Measurements from ENCODE around the gene CTXND2. TPM values are rescaled to one million over a fixed set of nuclear protein-coding genes. Genes with fewer than 3 reads are reported as not detected.
"Not testable (repeated sequence)": the region's sequence is repeated elsewhere in the genome, so short reads cannot be mapped to it uniquely, and the experiment has no call there.

Gene CTXND2
- total RNA-seq, 1 donor from 2014 or later, result not detected

- DNase-seq (ENCODE audit: low read depth), result no peak
- TF ChIP-seq, protein P1, sequence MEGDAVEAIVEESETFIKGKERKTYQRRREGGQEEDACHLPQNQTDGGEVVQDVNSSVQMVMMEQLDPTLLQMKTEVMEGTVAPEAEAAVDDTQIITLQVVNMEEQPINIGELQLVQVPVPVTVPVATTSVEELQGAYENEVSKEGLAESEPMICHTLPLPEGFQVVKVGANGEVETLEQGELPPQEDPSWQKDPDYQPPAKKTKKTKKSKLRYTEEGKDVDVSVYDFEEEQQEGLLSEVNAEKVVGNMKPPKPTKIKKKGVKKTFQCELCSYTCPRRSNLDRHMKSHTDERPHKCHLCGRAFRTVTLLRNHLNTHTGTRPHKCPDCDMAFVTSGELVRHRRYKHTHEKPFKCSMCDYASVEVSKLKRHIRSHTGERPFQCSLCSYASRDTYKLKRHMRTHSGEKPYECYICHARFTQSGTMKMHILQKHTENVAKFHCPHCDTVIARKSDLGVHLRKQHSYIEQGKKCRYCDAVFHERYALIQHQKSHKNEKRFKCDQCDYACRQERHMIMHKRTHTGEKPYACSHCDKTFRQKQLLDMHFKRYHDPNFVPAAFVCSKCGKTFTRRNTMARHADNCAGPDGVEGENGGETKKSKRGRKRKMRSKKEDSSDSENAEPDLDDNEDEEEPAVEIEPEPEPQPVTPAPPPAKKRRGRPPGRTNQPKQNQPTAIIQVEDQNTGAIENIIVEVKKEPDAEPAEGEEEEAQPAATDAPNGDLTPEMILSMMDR (IDR thresholded peaks at IDR 0.05; ENCODE audit: insufficient read depth, low read length, severe bottlenecking), result no peak
- H3K27me3 ChIP-seq (ENCODE audit: control insufficient read depth, insufficient read depth, low read length), result no peaks in the 10 kb centered on the region
- FAIRE-seq, result no peak
- no peak overlapping the region for H3K4me3 ChIP-seq (ENCODE audit: low read depth, low read length)
- no peaks in the 10 kb centered on the region for H3K36me3 ChIP-seq (ENCODE audit: control insufficient read depth, insufficient read depth, low read length)
Observed at GRCh38 chr1:150917387-150917786, 30.5 kb downstream of the CTXND2 start.

- Histone ChIP-seq H3K27me3 (ENCODE audit: control insufficient read depth, insufficient read depth, low read length) (no peaks in the 10 kb centered on the region), H3K4me3 (ENCODE audit: low read depth, low read length) (no peak overlapping the region), H3K36me3 (ENCODE audit: control insufficient read depth, insufficient read depth, low read length) (no peaks in the 10 kb centered on the region)
- no peak for FAIRE-seq
- peak; percentile 95 for DNase-seq (ENCODE audit: low read depth)
- TF ChIP-seq, protein P1 (IDR thresholded peaks at IDR 0.05; ENCODE audit: insufficient read depth, low read length, severe bottlenecking), result peak; percentile 74
Observed at GRCh38 chr1:150922519-150922975, 35.6 kb downstream of the CTXND2 start.

- Histone ChIP-seq H3K27me3 (ENCODE audit: control insufficient read depth, insufficient read depth, low read length) (no peaks in the 10 kb centered on the region), H3K4me3 (ENCODE audit: low read depth, low read length) (no peak overlapping the region), H3K36me3 (ENCODE audit: control insufficient read depth, insufficient read depth, low read length) (peaks cover 1% of the 10 kb centered on the region)
- FAIRE-seq (no peak), DNase-seq (ENCODE audit: low read depth) (no peak)
- TF ChIP-seq, protein P1 (IDR thresholded peaks at IDR 0.05; ENCODE audit: insufficient read depth, low read length, severe bottlenecking), result no peak
Observed at GRCh38 chr1:150925080-150925479, 38.1 kb downstream of the CTXND2 start.

- no peaks in the 10 kb centered on the region for H3K27me3 ChIP-seq (ENCODE audit: control insufficient read depth, insufficient read depth, low read length)
- H3K4me3 ChIP-seq (ENCODE audit: low read depth, low read length), result peak within 1 kb of the TSS; percentile 65
- DNase-seq (ENCODE audit: low read depth), result peak; percentile 92
- TF ChIP-seq, protein P1 (IDR thresholded peaks at IDR 0.05; ENCODE audit: insufficient read depth, low read length, severe bottlenecking), result peak; percentile 27
- H3K36me3 ChIP-seq (ENCODE audit: control insufficient read depth, insufficient read depth, low read length), result peaks cover 3% of the 10 kb centered on the region
- no peak for FAIRE-seq
Observed at GRCh38 chr1:150926097-150926741, 39.3 kb downstream of the CTXND2 start, which contains the start of gene SETDB1. Gene SETDB1 (plus strand): TSS chr1:150926363. CDS start chr1:150927715, 1,352 bp downstream.

- Histone ChIP-seq H3K4me3 (ENCODE audit: low read depth, low read length) (no peak overlapping the region), H3K36me3 (ENCODE audit: control insufficient read depth, insufficient read depth, low read length) (peaks cover 3% of the 10 kb centered on the region), H3K27me3 (ENCODE audit: control insufficient read depth, insufficient read depth, low read length) (no peaks in the 10 kb centered on the region)
- no peak for FAIRE-seq
- TF ChIP-seq, protein P1 (IDR thresholded peaks at IDR 0.05; ENCODE audit: insufficient read depth, low read length, severe bottlenecking), result no peak
- DNase-seq (ENCODE audit: low read depth), result no peak
Observed at GRCh38 chr1:150927624-150928023, 40.7 kb downstream of the CTXND2 start.

DNA sequence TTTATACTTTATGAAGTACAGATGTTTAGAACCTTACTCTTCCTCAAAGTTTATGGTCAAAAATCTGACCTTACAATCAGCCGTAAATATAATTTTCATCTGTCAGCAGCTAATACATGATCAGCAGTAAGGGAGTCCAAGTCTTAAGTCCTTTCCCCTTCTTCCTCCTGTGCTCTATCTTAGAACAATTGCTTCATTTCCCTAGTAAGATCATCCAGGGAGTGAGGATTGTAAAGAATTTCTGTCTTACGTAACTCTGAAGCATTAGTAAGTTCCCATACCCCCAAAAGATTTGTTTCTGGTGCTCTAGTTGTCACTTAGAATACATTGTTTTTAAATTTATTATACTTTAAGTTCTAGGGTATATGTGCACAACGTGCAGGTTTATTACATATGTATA lies 41.4 kb downstream of the CTXND2 start:
- FAIRE-seq, result no peak
- TF ChIP-seq, protein P1 (IDR thresholded peaks at IDR 0.05; ENCODE audit: insufficient read depth, low read length, severe bottlenecking), result no peak
- Histone ChIP-seq H3K36me3 (ENCODE audit: control insufficient read depth, insufficient read depth, low read length) (peaks cover 3% of the 10 kb centered on the region), H3K4me3 (ENCODE audit: low read depth, low read length) (no peak overlapping the region), H3K27me3 (ENCODE audit: control insufficient read depth, insufficient read depth, low read length) (no peaks in the 10 kb centered on the region)
- DNase-seq (ENCODE audit: low read depth), result no peak

DNA sequence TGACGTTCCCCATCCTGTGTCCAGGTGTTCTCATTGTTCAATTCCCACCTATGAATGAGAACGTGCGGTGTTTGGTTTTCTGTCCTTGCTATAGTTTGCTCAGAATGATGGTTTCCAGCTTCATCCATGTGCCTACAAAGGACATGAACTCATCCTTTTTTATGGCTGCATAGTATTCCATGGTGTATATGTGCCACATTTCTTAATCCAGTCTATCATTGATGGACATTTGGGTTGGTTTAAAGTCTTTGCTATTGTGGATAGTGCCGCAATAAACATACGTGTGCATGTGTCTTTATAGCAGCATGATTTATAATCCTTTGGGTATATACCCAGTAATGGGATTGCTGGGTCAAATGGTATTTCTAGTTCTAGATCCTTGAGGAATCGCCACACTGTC lies 41.8 kb downstream of the CTXND2 start:
- H3K27me3 ChIP-seq (ENCODE audit: control insufficient read depth, insufficient read depth, low read length); H3K36me3 ChIP-seq (ENCODE audit: control insufficient read depth, insufficient read depth, low read length); FAIRE-seq; H3K4me3 ChIP-seq (ENCODE audit: low read depth, low read length); DNase-seq (ENCODE audit: low read depth): not testable (repeated sequence)
